ENCODE measurements around the gene PALLD.

Gene PALLD

GRCh38 chr4:168673476-168673875, 176.6 kb downstream of the PALLD start:
- DNase-seq (ENCODE audit: low read depth in 3 of 3, low spot score in 1 of 3) = no peak

GRCh38 chr4:168674077-168674747, 177.4 kb downstream of the PALLD start:
- DNase-seq (ENCODE audit: low read depth in 3 of 3, low spot score in 1 of 3) = no peak

GRCh38 chr4:168674866-168675265, 178.0 kb downstream of the PALLD start:
- DNase-seq (ENCODE audit: low read depth in 3 of 3, low spot score in 1 of 3) = no peak

GRCh38 chr4:168677063-168677462, 180.2 kb downstream of the PALLD start:
- no peak for DNase-seq (ENCODE audit: low read depth in 3 of 3, low spot score in 1 of 3)

- no peak for DNase-seq (ENCODE audit: low read depth in 3 of 3, low spot score in 1 of 3)
These were observed 181.0 kb downstream of the PALLD start for GRCh38 chr4:168677879-168678278.

- no peak for DNase-seq (ENCODE audit: low read depth in 3 of 3, low spot score in 1 of 3)
These were observed 182.0 kb downstream of the PALLD start for GRCh38 chr4:168678751-168679366.

GRCh38 chr4:168679397-168679796, 182.5 kb downstream of the PALLD start:
- DNase-seq (ENCODE audit: low read depth in 3 of 3, low spot score in 1 of 3) = no peak

GRCh38 chr4:168679819-168680218, 183.0 kb downstream of the PALLD start:
- no peak for DNase-seq (ENCODE audit: low read depth in 3 of 3, low spot score in 1 of 3)

GRCh38 chr4:168682898-168683500, 186.1 kb downstream of the PALLD start:
- no peak for DNase-seq (ENCODE audit: low read depth in 3 of 3, low spot score in 1 of 3)

GRCh38 chr4:168683595-168683994, 186.7 kb downstream of the PALLD start:
- no peak for DNase-seq (ENCODE audit: low read depth in 3 of 3, low spot score in 1 of 3)

GRCh38 chr4:168685136-168685809, 188.4 kb downstream of the PALLD start:
- DNase-seq (ENCODE audit: low read depth in 3 of 3, low spot score in 1 of 3) = no peak

GRCh38 chr4:168688584-168688983, 191.7 kb downstream of the PALLD start:
- no peak for DNase-seq (ENCODE audit: low read depth in 3 of 3, low spot score in 1 of 3)

- DNase-seq (ENCODE audit: low read depth in 3 of 3, low spot score in 1 of 3) = no peak
These were observed 192.9 kb downstream of the PALLD start for GRCh38 chr4:168689791-168690190.

- DNase-seq (ENCODE audit: low read depth in 3 of 3, low spot score in 1 of 3) = no peak
These were observed 193.3 kb downstream of the PALLD start for GRCh38 chr4:168690199-168690598.

GRCh38 chr4:168691631-168692369, 194.9 kb downstream of the PALLD start:
- DNase-seq (ENCODE audit: low read depth in 3 of 3, low spot score in 1 of 3) = no peak

GRCh38 chr4:168693750-168694490, 197.1 kb downstream of the PALLD start:
- DNase-seq (ENCODE audit: low read depth in 3 of 3, low spot score in 1 of 3) = no peak

- DNase-seq (ENCODE audit: low read depth in 3 of 3, low spot score in 1 of 3) = no peak
These were observed 197.8 kb downstream of the PALLD start for GRCh38 chr4:168694667-168695066.

GRCh38 chr4:168695288-168695687, 198.4 kb downstream of the PALLD start:
- DNase-seq (ENCODE audit: low read depth in 3 of 3, low spot score in 1 of 3) = no peak

GRCh38 chr4:168696280-168696679, 199.4 kb downstream of the PALLD start:
- no peak for DNase-seq (ENCODE audit: low read depth in 3 of 3, low spot score in 1 of 3)

- no peak for DNase-seq (ENCODE audit: low read depth in 3 of 3, low spot score in 1 of 3)
These were observed 200.0 kb downstream of the PALLD start for GRCh38 chr4:168696826-168697225.
